Activated CD4-positive, alpha-beta T cell treated with anti-CD3 and anti-CD28 coated beads, Interleukin-2, amount 50 U/mL, for 16 hours (primary cell): ENCODE measurements around the gene FOXP2.

Source experiments
- DNase-seq: peaks from one replicate; pipeline ENCODE4 v3.0.0-alpha.2; 2020

Gene FOXP2

GRCh38 chr7:114660126-114660486 lies 245.5 kb downstream of the FOXP2 start:
- no peak for DNase-seq

DNA sequence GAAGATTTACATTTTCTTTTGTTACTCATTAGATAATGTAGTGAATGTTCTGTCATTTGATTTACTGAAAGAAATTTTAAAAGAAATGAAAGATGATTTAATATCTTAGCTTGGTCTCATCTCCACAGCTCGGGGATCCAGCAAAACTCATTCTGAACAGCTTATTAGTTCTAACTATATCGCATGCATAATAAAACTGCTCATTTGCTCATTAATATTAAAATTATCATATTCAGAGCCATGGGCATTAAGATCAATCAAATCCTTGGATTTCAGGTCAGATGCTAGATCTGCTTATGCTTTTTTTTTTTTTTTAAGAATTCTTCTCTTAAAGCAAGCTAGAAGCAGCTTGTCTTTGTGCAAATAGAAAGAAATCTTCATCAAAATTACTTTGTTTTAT lies 246.1 kb downstream of the FOXP2 start:
- DNase-seq = no peak

GRCh38 chr7:114662002-114662677 lies 247.5 kb downstream of the FOXP2 start:
- no peak for DNase-seq

- peak; percentile 10 for DNase-seq
Observed at GRCh38 chr7:114663502-114663901, 248.9 kb downstream of the FOXP2 start.

- DNase-seq = no peak
Observed at GRCh38 chr7:114670676-114671075, 256.1 kb downstream of the FOXP2 start.

DNA sequence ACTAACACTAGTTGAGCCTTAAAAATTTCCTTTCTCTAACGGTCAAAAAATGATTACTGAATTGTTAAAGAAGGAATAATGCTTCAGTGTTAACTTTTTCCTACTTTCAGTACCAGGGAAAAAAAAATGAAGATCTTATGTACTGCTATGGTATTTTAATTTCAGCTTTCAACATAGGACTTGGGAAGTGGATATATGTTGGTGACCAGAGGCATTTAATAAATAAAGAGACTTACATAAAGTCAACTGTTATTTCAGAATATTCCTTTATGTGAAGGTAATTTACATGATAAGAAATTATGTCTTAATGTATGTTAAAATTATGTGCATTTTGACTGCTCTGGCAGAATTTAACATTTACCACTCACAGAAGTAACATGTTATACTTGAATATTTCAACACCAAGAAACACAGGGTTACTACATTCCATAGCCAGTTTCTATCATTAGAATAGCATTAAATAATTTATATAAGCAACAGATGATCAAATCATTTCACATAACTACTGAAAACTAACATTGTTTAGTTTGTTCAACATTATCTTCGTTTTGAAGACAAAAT lies 257.0 kb downstream of the FOXP2 start:
- DNase-seq = no peak

GRCh38 chr7:114678116-114678515 lies 263.5 kb downstream of the FOXP2 start:
- no peak for DNase-seq

GRCh38 chr7:114687238-114687637 lies 272.6 kb downstream of the FOXP2 start:
- no peak for DNase-seq

- DNase-seq = no peak
Observed at GRCh38 chr7:114688443-114689055, 273.9 kb downstream of the FOXP2 start.

DNA sequence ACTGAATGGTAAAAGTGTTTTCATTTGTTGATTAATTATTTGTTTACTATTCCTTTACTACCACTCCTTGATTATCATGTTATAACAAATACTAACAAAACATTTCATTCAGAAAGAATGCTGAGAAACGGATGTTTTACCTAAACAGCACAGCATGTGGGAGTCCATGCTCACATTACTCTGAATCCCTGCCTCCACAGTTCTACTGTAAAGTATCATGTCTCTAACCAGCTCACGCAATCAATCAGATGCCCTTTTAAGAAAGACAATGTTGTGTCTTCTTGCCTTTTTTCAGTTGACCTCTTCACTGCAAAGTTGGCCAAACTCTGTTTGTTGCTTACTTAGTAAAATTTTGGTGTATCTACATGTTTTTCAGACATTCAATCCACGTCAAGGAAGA lies 274.8 kb downstream of the FOXP2 start:
- no peak for DNase-seq

DNA sequence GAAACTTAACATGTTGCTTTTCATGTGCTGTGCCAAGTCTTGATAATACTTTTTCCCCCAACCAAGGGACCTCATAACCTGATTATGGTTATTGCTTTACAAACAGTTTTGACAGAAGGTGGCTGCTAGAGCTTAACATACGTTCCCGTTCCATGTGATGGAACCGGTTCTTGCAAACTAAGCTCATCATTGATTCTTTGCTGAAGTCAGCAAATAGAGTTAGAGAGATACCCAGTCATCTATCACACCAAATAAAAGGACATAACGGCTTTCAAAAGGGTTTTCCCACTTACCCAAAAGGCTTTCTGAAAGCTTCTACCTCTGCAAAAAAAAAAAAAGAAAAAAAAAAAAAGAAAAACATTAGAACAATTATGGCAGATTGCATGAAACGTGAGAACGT lies 277.0 kb downstream of the FOXP2 start:
- DNase-seq = no peak

GRCh38 chr7:114695182-114695581 lies 280.6 kb downstream of the FOXP2 start:
- no peak for DNase-seq

- no peak for DNase-seq
Observed at GRCh38 chr7:114700247-114700928, 285.8 kb downstream of the FOXP2 start.

DNA sequence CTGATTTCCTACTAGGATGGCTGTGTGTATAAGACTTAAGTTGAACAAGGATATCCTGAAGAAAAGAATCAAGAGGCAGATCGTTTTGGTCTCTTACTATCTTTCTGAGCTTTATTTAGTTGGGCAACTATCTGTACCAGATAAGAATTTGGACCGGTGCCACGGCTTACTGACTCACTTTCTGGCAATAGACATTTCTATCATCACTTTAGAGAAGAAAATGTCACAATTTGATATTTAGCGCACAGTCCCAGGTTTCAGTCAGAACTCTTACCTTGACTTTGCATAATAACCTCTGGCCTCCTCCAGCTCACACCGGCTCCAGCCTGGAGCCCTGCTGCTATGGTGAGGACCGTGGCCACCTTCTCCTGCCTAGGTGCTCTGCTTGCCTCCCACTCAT lies 289.1 kb downstream of the FOXP2 start:
- DNase-seq = no peak

DNA sequence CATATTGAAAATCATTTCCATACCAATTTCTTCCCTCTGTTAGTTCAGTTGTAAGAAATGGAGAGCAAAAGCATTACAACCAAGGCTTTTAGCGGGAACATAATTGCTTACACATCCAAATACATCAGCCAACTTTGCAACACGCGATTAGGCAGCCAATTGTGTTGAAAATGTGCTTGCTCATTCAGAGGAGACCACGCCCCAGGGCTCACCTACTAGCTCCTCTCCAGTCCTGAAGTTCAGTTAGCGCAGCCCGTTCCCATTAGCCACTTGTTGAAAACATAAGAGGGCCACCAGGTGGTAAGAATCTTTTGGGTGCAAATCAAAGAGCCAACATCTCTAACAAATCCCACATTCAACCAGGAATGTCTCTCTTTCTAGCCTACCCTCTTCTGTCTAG lies 294.0 kb downstream of the FOXP2 start:
- no peak for DNase-seq

DNA sequence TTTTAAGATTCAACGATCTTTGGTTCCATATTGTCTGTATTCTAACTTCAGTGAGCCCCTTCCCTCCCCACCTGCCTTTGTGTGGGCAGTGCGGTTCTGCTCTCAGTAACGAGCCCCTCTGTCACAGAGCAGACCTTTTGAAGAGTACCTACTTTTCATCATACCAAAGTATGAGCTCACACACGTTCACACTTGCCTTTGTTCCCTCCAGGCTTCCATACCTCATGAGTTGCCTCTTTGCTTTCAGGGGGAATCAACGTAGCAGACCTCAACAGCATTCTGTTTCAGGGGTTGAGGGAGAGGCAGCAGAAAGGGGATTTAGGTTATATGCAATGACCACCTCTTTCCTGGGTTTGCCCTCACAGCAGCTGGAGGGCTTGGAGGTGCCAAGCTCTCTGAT lies 295.9 kb downstream of the FOXP2 start:
- DNase-seq = no peak

- no peak for DNase-seq
Observed at GRCh38 chr7:114711241-114711640, 296.6 kb downstream of the FOXP2 start.

DNA sequence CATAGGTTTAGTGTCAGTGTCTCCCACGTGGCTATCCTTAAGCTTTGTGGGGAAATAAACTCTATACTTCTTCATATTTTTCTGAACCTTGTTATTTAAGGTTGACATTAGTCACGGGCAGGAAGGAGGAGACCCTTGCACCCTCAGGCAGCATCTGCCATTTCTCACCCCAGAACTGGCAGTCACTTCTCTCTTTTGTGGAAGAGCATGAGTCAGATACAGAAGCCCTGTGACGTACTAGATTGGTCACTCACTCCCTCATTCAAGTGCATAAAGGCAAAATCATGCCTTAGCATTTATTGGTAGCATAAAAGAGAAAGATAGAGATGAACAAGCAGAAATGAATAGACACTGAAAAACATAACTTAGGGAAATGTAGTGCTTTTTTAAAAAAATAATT lies 301.3 kb downstream of the FOXP2 start:
- DNase-seq = peak; percentile 51

GRCh38 chr7:114718861-114719260 lies 304.2 kb downstream of the FOXP2 start:
- peak; percentile 71 for DNase-seq

DNA sequence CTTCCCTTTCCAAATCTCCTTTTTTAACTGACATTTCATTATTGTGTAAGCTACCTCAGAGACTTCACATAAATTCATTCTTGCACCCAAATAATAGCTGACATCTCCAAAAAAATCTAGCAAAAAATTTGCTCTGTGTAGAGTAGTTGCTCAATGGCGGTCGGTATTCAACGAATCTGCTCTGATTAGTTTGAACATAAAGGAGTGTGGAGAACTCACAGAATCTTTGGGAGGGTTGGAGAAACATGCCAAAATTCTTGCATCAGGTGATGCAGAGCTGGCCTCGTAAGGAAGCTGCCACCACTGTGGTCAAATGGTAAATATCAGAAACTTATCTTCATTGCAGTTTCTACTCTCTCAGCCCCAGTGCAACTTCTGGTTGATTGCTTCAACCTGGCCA lies 306.1 kb downstream of the FOXP2 start:
- no peak for DNase-seq

DNA sequence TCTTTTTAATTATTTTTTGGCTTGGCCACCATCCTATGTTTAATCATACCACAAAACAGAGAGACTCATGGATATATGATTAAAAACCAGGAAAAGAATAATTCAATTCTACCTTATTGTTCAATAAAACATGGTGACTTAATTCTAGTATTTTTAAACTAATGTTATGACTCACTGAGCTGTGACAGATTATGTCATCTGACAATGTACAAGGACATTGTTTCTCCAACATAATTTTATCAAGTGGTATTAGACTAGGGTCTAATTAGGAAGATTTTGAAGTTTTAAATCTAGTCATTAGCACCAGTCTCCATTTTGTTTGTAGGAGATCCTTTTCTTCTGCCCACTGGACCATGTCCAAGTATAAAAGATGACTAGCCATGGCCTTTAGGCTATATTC lies 307.9 kb downstream of the FOXP2 start:
- no peak for DNase-seq

- no peak for DNase-seq
Observed at GRCh38 chr7:114723308-114723707, 308.7 kb downstream of the FOXP2 start.

- DNase-seq = no peak
Observed at GRCh38 chr7:114740095-114740494, 325.5 kb downstream of the FOXP2 start.

GRCh38 chr7:114740941-114741340 lies 326.3 kb downstream of the FOXP2 start:
- DNase-seq = no peak
